Liver (tissue), 9 donors: Measurements from ENCODE around the gene ZNF423. TPM values are rescaled to one million over a fixed set of nuclear protein-coding genes. Genes with fewer than 3 reads are reported as not detected.

Source experiments
- DNase-seq: peaks from one replicate; pipeline ENCODE4 v3.0.0-alpha.2; 2017; ENCODE audit warnings: low spot score
- H3K27ac ChIP-seq, 2 donors: one replicate each; pipeline ENCODE4 v1.7.0; 2013; ENCODE audit warnings: inconsistent platforms in 2 of 2, low read length in 2 of 2, control low read depth in 1 of 2, low read depth in 1 of 2, mild to moderate bottlenecking in 1 of 2
- H3K27me3 ChIP-seq, 4 donors: one replicate each; pipeline versions ENCODE4 v1.6.1 to v1.7.0; 2013; ENCODE audit warnings: low read length in 3 of 4, inconsistent platforms in 1 of 4, mild to moderate bottlenecking in 1 of 4, moderate library complexity in 1 of 4; ENCODE audit not compliant: control insufficient read depth in 4 of 4, insufficient read depth in 4 of 4
- H3K36me3 ChIP-seq, 4 donors: one replicate each; pipeline versions ENCODE4 v1.6.1 to v1.7.0; 2013; ENCODE audit warnings: low read length in 3 of 4, mild to moderate bottlenecking in 3 of 4, low read depth in 1 of 4, moderate library complexity in 1 of 4; ENCODE audit not compliant: control insufficient read depth in 4 of 4, insufficient read depth in 3 of 4
- H3K4me1 ChIP-seq, 4 donors: one replicate each; pipeline versions ENCODE4 v1.6.1 to v1.7.0; 2013; ENCODE audit warnings: low read length in 3 of 4, mild to moderate bottlenecking in 3 of 4, moderate library complexity in 1 of 4; ENCODE audit not compliant: control insufficient read depth in 4 of 4, insufficient read depth in 4 of 4
- H3K4me3 ChIP-seq, 3 donors: one replicate each; pipeline versions ENCODE4 v1.6.1 to v1.7.0; 2013; ENCODE audit warnings: low read length in 3 of 3, control low read depth in 1 of 3, low read depth in 1 of 3, mild to moderate bottlenecking in 1 of 3
- H3K9ac ChIP-seq, 2 donors: one replicate each; pipeline ENCODE4 v1.7.0; 2013; ENCODE audit warnings: low read length in 2 of 2, mild to moderate bottlenecking in 2 of 2, moderate library complexity in 2 of 2, control low read depth in 1 of 2, low read depth in 1 of 2
- H3K9me3 ChIP-seq, 4 donors: one replicate each; pipeline versions ENCODE4 v1.6.1 to v1.7.0; 2013; ENCODE audit warnings: low read length in 3 of 4; ENCODE audit not compliant: control insufficient read depth in 4 of 4
- ATF3 ChIP-seq: IDR thresholded peaks from 2 replicates; pipeline ENCODE4 v1.6.1; 2016; ENCODE audit warnings: antibody characterized with exemption
- CTCF ChIP-seq: fragments of 150-350 bp; IDR thresholded peaks from 2 replicates; pipeline ENCODE4 v1.5.1; 2017; ENCODE audit warnings: improper control_type of control experiment, low read depth, low read length; ENCODE audit not compliant: missing input control
- EGR1 ChIP-seq, 2 donors: IDR thresholded peaks; 2 replicates each; pipeline ENCODE4 v1.6.1; 2016 to 2018; ENCODE audit warnings: antibody characterized with exemption in 2 of 2, low read depth in 2 of 2
- FOXA1 ChIP-seq: IDR thresholded peaks from 2 replicates; pipeline ENCODE4 v1.6.1; 2016; ENCODE audit warnings: antibody characterized with exemption
- FOXA2 ChIP-seq: IDR thresholded peaks from 2 replicates; pipeline ENCODE4 v1.6.1; 2016; ENCODE audit warnings: antibody characterized with exemption
- GABPA ChIP-seq, 2 donors: IDR thresholded peaks in 1 of 2; conservative IDR thresholded peaks in 1 of 2; 2 replicates each; pipeline ENCODE4 v1.6.1; 2016; ENCODE audit warnings: antibody characterized with exemption in 2 of 2, mild to moderate bottlenecking in 1 of 2, moderate library complexity in 1 of 2
- HNF4A ChIP-seq, 2 donors: conservative IDR thresholded peaks; 2 replicates each; pipeline ENCODE4 v1.6.1; 2016; ENCODE audit warnings: antibody characterized with exemption in 2 of 2, mild to moderate bottlenecking in 2 of 2
- HNF4G ChIP-seq: IDR thresholded peaks from 2 replicates; pipeline ENCODE4 v1.6.1; 2016; ENCODE audit warnings: antibody characterized with exemption
- JUND ChIP-seq, 2 donors: IDR thresholded peaks; 2 replicates each; pipeline ENCODE4 v1.6.1; 2016; ENCODE audit warnings: antibody characterized with exemption in 2 of 2
- MAX ChIP-seq: IDR thresholded peaks from 2 replicates; pipeline ENCODE4 v1.6.1; 2016; ENCODE audit warnings: antibody characterized with exemption
- NR2F2 ChIP-seq: IDR thresholded peaks from 2 replicates; pipeline ENCODE4 v1.6.1; 2016; ENCODE audit warnings: antibody characterized with exemption
- RAD21 ChIP-seq, 2 donors: IDR thresholded peaks; 2 replicates each; pipeline ENCODE4 v1.6.1; 2016; ENCODE audit warnings: antibody characterized with exemption in 2 of 2, mild to moderate bottlenecking in 2 of 2
- REST ChIP-seq: IDR thresholded peaks from 2 replicates; pipeline ENCODE4 v1.6.1; 2016; ENCODE audit warnings: antibody characterized with exemption, mild to moderate bottlenecking
- RXRA ChIP-seq, 2 donors: IDR thresholded peaks; 2 replicates each; pipeline ENCODE4 v1.6.1; 2017 to 2018; ENCODE audit warnings: antibody characterized with exemption in 2 of 2, mild to moderate bottlenecking in 1 of 2
- SP1 ChIP-seq: IDR thresholded peaks from 2 replicates; pipeline ENCODE4 v1.6.1; 2018; ENCODE audit warnings: antibody characterized with exemption, mild to moderate bottlenecking
- TAF1 ChIP-seq: conservative IDR thresholded peaks from 2 replicates; pipeline ENCODE4 v1.6.1; 2016; ENCODE audit warnings: antibody characterized with exemption, mild to moderate bottlenecking
- YY1 ChIP-seq: IDR thresholded peaks from 2 replicates; pipeline ENCODE4 v1.6.1; 2016; ENCODE audit warnings: antibody characterized with exemption, mild to moderate bottlenecking
- ZBTB33 ChIP-seq: IDR thresholded peaks from 2 replicates; pipeline ENCODE4 v1.6.1; 2016; ENCODE audit warnings: antibody characterized with exemption
- WGBS: extraction: QIAGEN DNeasy Blood & Tissue Kit; methylation state at CpG from one replicate; pipeline ENCODE4 v1.1.7; 2013; 5-methylcytosine and 5-hydroxymethylcytosine counted together
- polyA plus RNA-seq, 2 donors: library from polyadenylated mRNA; stranded (reverse) in 1 of 2; unstranded in 1 of 2; fragments of 200-250 nt in 1 of 2; fragments of >200 nt in 1 of 2; fragmentation: Nextera tagmentation in 1 of 2; extraction: Ambion mirVana in 1 of 2; gene quantifications; one replicate each; pipeline versions ENCODE4 v1.2.1 to v1.2.3, GENCODE V29; 2013 to 2015
- total RNA-seq, 2 donors: library from RNA; depleted of rRNA; stranded (reverse); fragments of >200 nt; gene quantifications; one replicate each; pipeline ENCODE4 v1.2.3, GENCODE V29; 2014
- donor health status: healthy.
- donor health status: healthy.
- donor health status: healthy.
- donor health status: healthy.
- donor health status: healthy.

ZNF423 gene
- total and polyA plus RNA-seq, 4 donors = 0.24 to 1.6 (median 0.39) TPM

- no peaks in the 10 kb centered on the region for H3K4me1 ChIP-seq
- H3K4me3 ChIP-seq = no peak overlapping the region
- 70% methylated on average over 11 of the region's 11 CpGs for WGBS
- no peaks in the 10 kb centered on the region for H3K9me3 ChIP-seq
- H3K36me3 ChIP-seq = no peaks in the 10 kb centered on the region
- no peak overlapping the region for H3K9ac ChIP-seq
- no peaks in the 10 kb centered on the region for H3K27me3 ChIP-seq
- H3K27ac ChIP-seq = no peak overlapping the region
- DNase-seq = peak; percentile 81
- no peak for TF ChIP-seq YY1
- TF ChIP-seq NR2F2 = peak; percentile 18
Observed at GRCh38 chr16:49620158-49620868, 235.6 kb downstream of the ZNF423 start.

- H3K4me3 ChIP-seq = no peak overlapping the region
- H3K9ac ChIP-seq = no peak overlapping the region
- 90% methylated on average over 2 of the region's 2 CpGs for WGBS
- H3K27ac ChIP-seq = no peak overlapping the region
- no peaks in the 10 kb centered on the region for H3K9me3 ChIP-seq
- no peaks in the 10 kb centered on the region for H3K27me3 ChIP-seq
- H3K4me1 ChIP-seq = no peaks in the 10 kb centered on the region
- H3K36me3 ChIP-seq = no peaks in the 10 kb centered on the region
- no peak for DNase-seq
- TF ChIP-seq RAD21 (IDR thresholded peaks at IDR 0.05) (no peak), HNF4G (no peak), ATF3 (no peak), NR2F2 (no peak), ZBTB33 (no peak), CTCF (no peak), HNF4A (conservative IDR thresholded peaks at IDR 0.05) (no peak), RXRA (IDR thresholded peaks at IDR 0.05) (no peak), JUND (IDR thresholded peaks at IDR 0.05) (no peak), FOXA1 (no peak), GABPA (IDR thresholded peaks at IDR 0.05 in 1 of 2, conservative IDR thresholded peaks at IDR 0.05 in 1 of 2) (no peak), EGR1 (IDR thresholded peaks at IDR 0.05; ENCODE audit: low read depth in 2 of 2) (no peak), REST (no peak), SP1 (no peak), FOXA2 (no peak), MAX (no peak), TAF1 (no peak)
Observed at GRCh38 chr16:49619811-49620157, 236.1 kb downstream of the ZNF423 start.
